Measurements from ENCODE around the gene TFDP2. TPM values are rescaled to one million over a fixed set of nuclear protein-coding genes. Genes with fewer than 3 reads are reported as not detected.

Gene TFDP2
- total and polyA plus RNA-seq, 4 donors, result 13.3 to 62.5 (median 27.8) TPM

DNA sequence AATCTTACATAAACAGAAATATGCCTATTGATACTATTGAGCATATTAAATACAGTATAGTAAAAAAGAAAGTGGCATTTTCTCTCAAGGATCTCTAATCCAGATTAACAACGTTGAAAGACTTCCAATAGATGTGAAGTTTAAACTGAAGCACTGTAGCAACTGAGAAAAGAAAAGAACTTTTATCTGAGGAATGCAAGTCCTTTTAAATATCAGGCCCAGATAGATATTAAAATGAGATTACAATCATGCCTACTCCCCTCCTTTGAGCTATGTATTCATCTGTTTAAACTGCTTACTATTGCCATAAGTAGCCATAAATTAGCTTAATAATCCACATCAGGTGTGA lies 102.3 kb downstream of the TFDP2 start:
- ATAC-seq (ENCODE audit: low FRiP score) (no peak), DNase-seq (no peak)
- Histone ChIP-seq H3K9me3 (ENCODE audit: control insufficient read depth, low read length) (no peaks in the 10 kb centered on the region), H3K4me1 (ENCODE audit: control insufficient read depth in 1 of 2, insufficient read depth in 2 of 2, low read length in 2 of 2) (no peaks in the 10 kb centered on the region), H3K36me3 (ENCODE audit: control insufficient read depth in 1 of 2, insufficient read depth in 2 of 2, low read length in 1 of 2) (no peaks in the 10 kb centered on the region), H3K4me3 (ENCODE audit: low read length in 2 of 2) (no peak overlapping the region), H3K27ac (ENCODE audit: low read depth in 1 of 2, low read length in 2 of 2) (no peak overlapping the region), H3K27me3 (ENCODE audit: control insufficient read depth in 1 of 2, insufficient read depth in 2 of 2, low read length in 1 of 2) (no peaks in the 10 kb centered on the region)
- intact Hi-C loops (cut with DNase I), result no loop called here
- WGBS, 2 donors, result 42 to 48% methylated on average over 1 of the region's 1 CpG

DNA sequence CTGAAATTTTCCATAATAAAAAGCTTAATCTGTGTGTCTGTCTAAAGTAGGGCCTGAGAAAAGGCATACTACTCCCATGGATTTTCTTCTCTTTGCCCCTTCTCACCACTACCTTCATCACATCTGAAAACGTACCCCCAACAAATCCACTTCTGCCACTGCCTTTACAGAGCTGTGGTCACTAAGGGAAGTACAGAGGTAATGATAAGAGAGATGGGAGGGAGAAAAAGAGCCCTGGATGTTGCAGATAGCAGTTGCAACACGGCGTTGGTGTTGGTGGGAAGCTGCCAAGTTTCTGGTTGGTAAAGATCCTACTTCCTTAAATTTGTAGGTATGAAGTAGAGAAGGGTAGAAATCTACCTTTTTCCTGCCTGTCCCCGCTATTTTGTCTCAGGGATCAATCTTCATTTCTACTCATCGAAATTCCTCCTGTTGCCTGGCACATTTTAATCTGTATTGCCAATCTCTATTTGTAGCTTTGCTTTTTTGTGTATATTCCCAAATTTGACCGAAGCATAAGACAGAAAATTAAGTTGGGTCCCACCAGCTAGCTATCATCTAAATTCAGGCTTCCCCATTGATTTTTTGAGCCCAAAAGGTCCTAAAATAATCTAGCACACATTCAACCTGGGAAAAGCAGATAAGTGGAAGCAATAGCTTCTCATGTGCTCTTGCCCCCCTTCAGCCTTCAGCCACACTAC lies 102.9 kb downstream of the TFDP2 start:
- Histone ChIP-seq H3K9me3 (ENCODE audit: control insufficient read depth, low read length) (no peaks in the 10 kb centered on the region), H3K4me1 (ENCODE audit: control insufficient read depth in 1 of 2, insufficient read depth in 2 of 2, low read length in 2 of 2) (no peaks in the 10 kb centered on the region), H3K27me3 (ENCODE audit: control insufficient read depth in 1 of 2, insufficient read depth in 2 of 2, low read length in 1 of 2) (no peaks in the 10 kb centered on the region), H3K4me3 (ENCODE audit: low read length in 2 of 2) (no peak overlapping the region), H3K36me3 (ENCODE audit: control insufficient read depth in 1 of 2, insufficient read depth in 2 of 2, low read length in 1 of 2) (no peaks in the 10 kb centered on the region), H3K27ac (ENCODE audit: low read depth in 1 of 2, low read length in 2 of 2) (no peak overlapping the region)
- no peak for DNase-seq
- intact Hi-C loops (cut with DNase I), result no loop called here
- 81 to 84% methylated on average over 6 of the region's 6 CpGs for WGBS, 2 donors
- no peak for ATAC-seq (ENCODE audit: low FRiP score)

DNA sequence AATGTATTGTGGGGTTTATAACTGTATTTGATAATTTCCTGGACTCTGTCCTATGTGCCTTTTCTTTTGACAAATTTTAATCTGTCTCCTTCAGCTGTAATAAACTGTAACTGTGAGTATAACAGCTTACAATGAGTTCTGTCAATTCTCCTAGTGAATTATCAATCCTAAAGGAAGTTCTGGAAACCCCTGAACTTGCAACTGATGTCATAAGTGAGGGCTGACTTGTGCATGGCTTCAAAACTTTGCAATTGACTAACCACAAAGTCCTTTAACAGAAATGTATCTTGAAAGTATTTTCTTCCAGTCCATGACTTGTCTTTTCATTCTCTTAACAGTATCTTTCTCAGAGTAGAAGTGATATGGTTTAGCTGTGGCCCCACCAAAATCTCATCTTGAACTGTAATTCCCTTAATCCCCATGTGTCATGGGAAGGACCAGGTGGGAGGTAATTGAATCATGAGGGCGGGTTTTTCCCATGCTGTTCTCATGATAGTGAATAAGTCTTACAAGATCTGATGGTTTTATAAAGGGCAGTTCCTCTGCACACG lies 108.3 kb downstream of the TFDP2 start:
- 98 to 99% methylated on average over 2 of the region's 2 CpGs for WGBS, 2 donors
- Histone ChIP-seq H3K9me3 (ENCODE audit: control insufficient read depth, low read length) (no peaks in the 10 kb centered on the region), H3K27me3 (ENCODE audit: control insufficient read depth in 1 of 2, insufficient read depth in 2 of 2, low read length in 1 of 2) (no peaks in the 10 kb centered on the region), H3K36me3 (ENCODE audit: control insufficient read depth in 1 of 2, insufficient read depth in 2 of 2, low read length in 1 of 2) (no peaks in the 10 kb centered on the region), H3K4me1 (ENCODE audit: control insufficient read depth in 1 of 2, insufficient read depth in 2 of 2, low read length in 2 of 2) (no peaks in the 10 kb centered on the region), H3K4me3 (ENCODE audit: low read length in 2 of 2) (no peak overlapping the region), H3K27ac (ENCODE audit: low read depth in 1 of 2, low read length in 2 of 2) (no peak overlapping the region)
- DNase-seq (no peak), ATAC-seq (ENCODE audit: low FRiP score) (no peak)
- intact Hi-C loops (cut with DNase I), result no loop called here

DNA sequence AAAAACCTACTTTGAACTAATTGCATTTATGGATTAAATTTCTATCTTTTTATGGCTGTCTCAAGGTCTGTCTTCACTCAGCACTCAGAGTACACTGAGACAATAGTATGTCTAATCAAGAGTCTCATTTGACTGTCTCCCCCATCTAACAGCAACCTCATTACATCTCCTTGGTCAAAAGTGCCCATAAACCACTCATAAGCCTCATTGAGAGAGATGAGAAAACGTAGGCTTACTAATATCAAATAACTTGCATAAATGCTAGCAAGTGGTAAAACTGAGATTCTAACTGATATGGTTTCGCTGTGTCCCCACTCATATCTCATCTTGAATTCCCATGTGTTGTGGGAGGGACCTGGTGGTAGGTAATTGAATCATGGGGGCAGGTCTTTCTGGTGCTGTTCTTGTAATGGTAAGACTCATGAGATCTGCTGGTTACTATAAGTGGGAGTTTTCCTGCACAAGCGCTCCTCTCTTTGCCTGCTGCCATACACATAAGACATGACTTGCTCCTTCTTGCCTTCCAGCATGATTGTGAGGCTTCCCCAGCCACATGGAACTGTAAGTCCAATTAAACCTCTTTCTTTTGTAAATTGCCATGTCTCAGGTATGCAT lies 113.9 kb downstream of the TFDP2 start:
- Histone ChIP-seq H3K4me3 (ENCODE audit: low read length in 2 of 2) (no peak overlapping the region), H3K4me1 (ENCODE audit: control insufficient read depth in 1 of 2, insufficient read depth in 2 of 2, low read length in 2 of 2) (no peaks in the 10 kb centered on the region), H3K27ac (ENCODE audit: low read depth in 1 of 2, low read length in 2 of 2) (no peak overlapping the region), H3K36me3 (ENCODE audit: control insufficient read depth in 1 of 2, insufficient read depth in 2 of 2, low read length in 1 of 2) (no peaks in the 10 kb centered on the region), H3K9me3 (ENCODE audit: control insufficient read depth, low read length) (no peaks in the 10 kb centered on the region), H3K27me3 (ENCODE audit: control insufficient read depth in 1 of 2, insufficient read depth in 2 of 2, low read length in 1 of 2) (no peaks in the 10 kb centered on the region)
- intact Hi-C loops (cut with DNase I), result no loop called here
- no peak for ATAC-seq (ENCODE audit: low FRiP score)
- WGBS, 2 donors, result 97 to 98% methylated on average over 3 of the region's 3 CpGs
- no peak for DNase-seq

DNA sequence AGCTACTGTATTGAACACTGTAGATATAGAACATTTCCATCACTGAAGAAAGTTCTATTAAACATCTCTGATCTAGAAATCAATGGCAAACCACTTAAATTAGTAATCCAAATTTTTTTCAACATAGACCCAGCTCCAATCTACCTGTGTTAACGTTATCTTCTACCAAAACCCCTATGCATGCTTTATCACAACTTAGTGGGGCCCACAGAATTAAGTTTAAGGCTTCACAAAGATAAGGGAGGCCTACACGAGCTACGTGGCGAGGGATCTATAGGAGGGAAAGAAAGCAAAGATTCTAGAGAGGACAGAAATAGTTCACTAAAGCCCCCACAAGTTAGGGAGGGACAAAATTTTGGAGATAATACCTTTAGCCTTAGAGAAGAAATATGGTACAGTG lies 116.1 kb downstream of the TFDP2 start:
- H3K36me3 ChIP-seq (ENCODE audit: control insufficient read depth in 1 of 2, insufficient read depth in 2 of 2, low read length in 1 of 2), result no peaks in the 10 kb centered on the region
- 97 to 98% methylated on average over 4 of the region's 4 CpGs for WGBS, 2 donors
- ATAC-seq (ENCODE audit: low FRiP score) (no peak), DNase-seq (no peak)
- no peak overlapping the region for H3K4me3 ChIP-seq (ENCODE audit: low read length in 2 of 2)
- H3K4me1 ChIP-seq (ENCODE audit: control insufficient read depth in 1 of 2, insufficient read depth in 2 of 2, low read length in 2 of 2), result peaks cover 0 to 2% of the 10 kb centered on the region in 2 donors
- no peaks in the 10 kb centered on the region for H3K9me3 ChIP-seq (ENCODE audit: control insufficient read depth, low read length)
- H3K27me3 ChIP-seq (ENCODE audit: control insufficient read depth in 1 of 2, insufficient read depth in 2 of 2, low read length in 1 of 2), result no peaks in the 10 kb centered on the region
- intact Hi-C loops (cut with DNase I), result no loop called here
- no peak overlapping the region for H3K27ac ChIP-seq (ENCODE audit: low read depth in 1 of 2, low read length in 2 of 2)

DNA sequence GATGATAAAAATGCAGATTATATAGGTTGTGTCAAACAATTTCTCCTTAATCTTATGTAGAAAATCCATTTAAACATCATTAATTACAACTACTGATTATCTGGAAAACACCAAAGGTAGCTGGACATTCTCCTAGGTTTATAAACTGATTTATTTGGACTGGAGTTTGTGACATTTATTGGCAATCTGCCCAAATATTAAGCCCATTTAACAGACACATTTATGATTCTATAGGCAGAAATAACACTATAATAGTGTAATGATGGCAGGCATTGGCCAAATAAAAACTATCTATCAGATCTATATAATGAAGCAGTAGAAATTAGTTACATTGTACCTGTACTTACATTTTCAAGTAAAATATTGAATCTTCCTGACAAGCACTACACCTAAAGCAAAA lies 117.8 kb downstream of the TFDP2 start:
- no peak overlapping the region for H3K4me3 ChIP-seq (ENCODE audit: low read length in 2 of 2)
- no peak for ATAC-seq (ENCODE audit: low FRiP score)
- intact Hi-C loops (cut with DNase I), result no loop called here
- no peak overlapping the region for H3K27ac ChIP-seq (ENCODE audit: low read depth in 1 of 2, low read length in 2 of 2)
- no peaks in the 10 kb centered on the region for H3K27me3 ChIP-seq (ENCODE audit: control insufficient read depth in 1 of 2, insufficient read depth in 2 of 2, low read length in 1 of 2)
- DNase-seq, result no peak
- peaks cover 0 to 2% of the 10 kb centered on the region in 2 donors for H3K4me1 ChIP-seq (ENCODE audit: control insufficient read depth in 1 of 2, insufficient read depth in 2 of 2, low read length in 2 of 2)
- H3K36me3 ChIP-seq (ENCODE audit: control insufficient read depth in 1 of 2, insufficient read depth in 2 of 2, low read length in 1 of 2), result no peaks in the 10 kb centered on the region
- no peaks in the 10 kb centered on the region for H3K9me3 ChIP-seq (ENCODE audit: control insufficient read depth, low read length)

DNA sequence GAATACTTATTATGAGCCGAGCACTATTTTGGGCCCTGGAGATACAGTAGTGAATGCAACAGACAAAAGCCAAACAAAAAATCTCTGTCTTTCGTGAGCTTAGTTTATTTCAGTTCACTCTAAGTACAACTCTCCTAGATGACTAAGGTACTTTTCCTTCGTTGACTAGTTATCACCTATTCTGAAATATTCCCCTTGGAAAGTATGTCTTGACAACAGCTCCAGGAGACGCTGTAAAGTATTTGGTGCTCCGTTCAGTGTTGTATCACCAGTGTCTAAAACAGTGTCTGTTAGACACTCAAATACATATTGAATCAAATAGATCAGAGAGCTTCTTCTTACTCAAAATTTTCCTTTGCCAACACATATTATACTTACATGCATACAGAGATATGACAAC lies 119.6 kb downstream of the TFDP2 start:
- H3K36me3 ChIP-seq (ENCODE audit: control insufficient read depth in 1 of 2, insufficient read depth in 2 of 2, low read length in 1 of 2), result no peaks in the 10 kb centered on the region
- H3K27ac ChIP-seq (ENCODE audit: low read depth in 1 of 2, low read length in 2 of 2), result no peak overlapping the region
- no peaks in the 10 kb centered on the region for H3K9me3 ChIP-seq (ENCODE audit: control insufficient read depth, low read length)
- DNase-seq, result no peak
- ATAC-seq (ENCODE audit: low FRiP score), result no peak
- intact Hi-C loops (cut with DNase I), result no loop called here
- WGBS, 2 donors, result 74 to 76% methylated on average over 5 of the region's 5 CpGs
- no peaks in the 10 kb centered on the region for H3K27me3 ChIP-seq (ENCODE audit: control insufficient read depth in 1 of 2, insufficient read depth in 2 of 2, low read length in 1 of 2)
- no peak overlapping the region for H3K4me3 ChIP-seq (ENCODE audit: low read length in 2 of 2)
- peaks cover 0 to 2% of the 10 kb centered on the region in 2 donors for H3K4me1 ChIP-seq (ENCODE audit: control insufficient read depth in 1 of 2, insufficient read depth in 2 of 2, low read length in 2 of 2)

DNA sequence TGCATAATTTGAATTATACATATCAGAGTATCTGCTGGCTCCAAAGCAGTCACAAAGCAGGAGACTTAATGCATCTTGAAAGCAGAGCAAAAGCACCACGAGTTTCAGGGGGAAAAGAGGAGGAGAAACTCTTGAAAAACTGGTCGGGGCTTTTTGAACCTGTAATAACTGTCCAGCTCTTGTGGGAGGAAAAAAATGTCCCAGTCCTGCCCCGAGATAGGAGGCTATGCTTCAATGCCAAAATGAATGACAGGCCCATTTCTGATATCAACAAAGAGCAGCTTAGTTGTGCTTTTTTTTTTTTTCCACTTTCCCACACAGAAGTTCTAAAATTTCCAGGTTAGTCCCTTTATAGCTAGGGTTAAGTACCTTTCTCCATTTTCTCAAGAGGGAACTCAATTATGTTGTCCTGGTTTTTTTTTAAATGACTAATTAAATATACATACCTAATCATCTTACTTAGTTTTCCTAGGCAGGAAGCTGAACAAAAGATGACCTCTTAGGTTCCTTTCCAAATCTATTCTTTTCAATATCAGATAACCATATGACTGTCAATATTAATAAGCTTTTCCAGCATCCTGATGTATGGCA lies 120.2 kb downstream of the TFDP2 start:
- peaks cover 0 to 2% of the 10 kb centered on the region in 2 donors for H3K4me1 ChIP-seq (ENCODE audit: control insufficient read depth in 1 of 2, insufficient read depth in 2 of 2, low read length in 2 of 2)
- H3K36me3 ChIP-seq (ENCODE audit: control insufficient read depth in 1 of 2, insufficient read depth in 2 of 2, low read length in 1 of 2), result no peaks in the 10 kb centered on the region
- H3K9me3 ChIP-seq (ENCODE audit: control insufficient read depth, low read length), result no peaks in the 10 kb centered on the region
- H3K4me3 ChIP-seq (ENCODE audit: low read length in 2 of 2), result no peak overlapping the region
- no peaks in the 10 kb centered on the region for H3K27me3 ChIP-seq (ENCODE audit: control insufficient read depth in 1 of 2, insufficient read depth in 2 of 2, low read length in 1 of 2)
- H3K27ac ChIP-seq (ENCODE audit: low read depth in 1 of 2, low read length in 2 of 2), result no peak overlapping the region
- intact Hi-C loops (cut with DNase I), result no loop called here
- DNase-seq, result no peak
- 17 to 23% methylated on average over 3 of the region's 3 CpGs for WGBS, 2 donors
- ATAC-seq (ENCODE audit: low FRiP score), result no peak

All from aorta (tissue), 5 donors.